Endodermal cell (in vitro differentiated cells): ENCODE data around the gene DHX57. TPM values are rescaled to one million over a fixed set of nuclear protein-coding genes. Genes with fewer than 3 reads are reported as not detected.

Experiments
- DNase-seq: peaks from one replicate; pipeline ENCODE4 v3.0.0-alpha.2; 2017
- H3K27ac ChIP-seq: 2 replicates; pipeline ENCODE4 v1.5.1; 2013; ENCODE audit warnings: mild to moderate bottlenecking, low read depth, low read length, moderate library complexity
- H3K27me3 ChIP-seq: 2 replicates; pipeline ENCODE4 v1.6.1; 2013; ENCODE audit warnings: mild to moderate bottlenecking, low read length, moderate library complexity; ENCODE audit not compliant: insufficient read depth, control insufficient read depth, poor library complexity, severe bottlenecking
- H3K36me3 ChIP-seq: 2 replicates; pipeline ENCODE4 v1.7.0; 2013; ENCODE audit warnings: mild to moderate bottlenecking, low read length, moderate library complexity; ENCODE audit not compliant: control insufficient read depth, insufficient read depth
- H3K4me1 ChIP-seq: one replicate; pipeline ENCODE4 v1.7.0; 2013; ENCODE audit warnings: low read length; ENCODE audit not compliant: control insufficient read depth, insufficient read depth
- H3K4me3 ChIP-seq: 2 replicates; pipeline ENCODE4 v1.5.1; 2013; ENCODE audit warnings: mild to moderate bottlenecking, low read length, moderate library complexity
- H3K9ac ChIP-seq: 2 replicates; pipeline ENCODE4 v1.6.1; 2013; ENCODE audit warnings: mild to moderate bottlenecking, low read length, moderate library complexity; ENCODE audit not compliant: poor library complexity, severe bottlenecking; ENCODE audit errors: extremely low read depth
- H3K9me3 ChIP-seq: 2 replicates; pipeline ENCODE4 v1.6.1; 2013; ENCODE audit warnings: mild to moderate bottlenecking, low read length, moderate library complexity; ENCODE audit not compliant: control insufficient read depth
- H3K27ac Mint-ChIP-seq: 2 replicates; pipeline ENCODE4 v1.8.0; 2020; ENCODE audit warnings: mixed read lengths
- H3K27me3 Mint-ChIP-seq: 2 replicates; pipeline ENCODE4 v1.8.0; 2021; ENCODE audit warnings: mild to moderate bottlenecking, mixed read lengths; ENCODE audit not compliant: insufficient read depth
- H3K36me3 Mint-ChIP-seq: 2 replicates; pipeline ENCODE4 v1.8.0; 2020; ENCODE audit warnings: low read depth, mixed read lengths
- H3K4me1 Mint-ChIP-seq: 2 replicates; pipeline ENCODE4 v1.8.0; 2020; ENCODE audit warnings: mixed read lengths
- H3K4me3 Mint-ChIP-seq: 2 replicates; pipeline ENCODE4 v1.8.0; 2020; ENCODE audit warnings: mild to moderate bottlenecking, moderate library complexity, mixed read lengths
- H3K9me3 Mint-ChIP-seq: 2 replicates; pipeline ENCODE4 v1.8.0; 2020; ENCODE audit warnings: mild to moderate bottlenecking, mixed read lengths
- CTCF ChIP-seq: fragments of 200-600 bp; sonication (generic); conservative IDR thresholded peaks from 2 replicates; pipeline ENCODE4 v1.5.0; 2021; ENCODE audit warnings: antibody characterized with exemption, mild to moderate bottlenecking
- WGBS, 2 experiments: methylation state at CpG; one replicate each; pipeline versions ENCODE4 v1.1.5 to v1.1.7; 2013; ENCODE audit warnings: missing lambda C conversion rate in 2 of 2, mixed read lengths in 1 of 2; ENCODE audit not compliant: insufficient coverage in 1 of 2, insufficient read length in 1 of 2; 5-methylcytosine and 5-hydroxymethylcytosine counted together
- total RNA-seq, 2 donors: library from RNA; stranded (reverse); fragmentation: NEBNext Ultra II Directional in 1 of 2; extraction: Animal tissue kit (Norgen Biotek cat#: 25700) in 1 of 2; gene quantifications; 2 replicates in 1 of 2; 3 replicates in 1 of 2; pipeline ENCODE4 v1.2.1, GENCODE V29; 2021

The DHX57 gene
- total RNA-seq, 2 donors from 2014 or later: 35.4 to 45.7 TPM

- no peak overlapping the region for H3K27ac Mint-ChIP-seq
- no peaks in the 10 kb centered on the region for H3K27me3 ChIP-seq
- no peak overlapping the region for H3K27ac ChIP-seq
- H3K9me3 ChIP-seq: no peaks in the 10 kb centered on the region
- WGBS, 2 experiments: 95% methylated on average over 1 of the region's 2 CpGs; no CpG with 5 or more reads in 1 of the 2 experiments
- no peak overlapping the region for H3K9ac ChIP-seq
- no peak overlapping the region for H3K4me3 ChIP-seq
- no peak for TF ChIP-seq CTCF
- no peak for DNase-seq
- H3K27me3 Mint-ChIP-seq: no peaks in the 10 kb centered on the region
- H3K4me1 ChIP-seq: no peaks in the 10 kb centered on the region
- H3K9me3 Mint-ChIP-seq: no peaks in the 10 kb centered on the region
- H3K36me3 ChIP-seq: peaks cover 66% of the 10 kb centered on the region
- no peak overlapping the region for H3K4me3 Mint-ChIP-seq
- H3K36me3 Mint-ChIP-seq: peaks cover 60% of the 10 kb centered on the region
- peaks cover 2% of the 10 kb centered on the region for H3K4me1 Mint-ChIP-seq
These were observed 50.8 kb downstream of the DHX57 start for GRCh38 chr2:38824906-38825305.

GRCh38 chr2:38823386-38823785 lies 52.3 kb downstream of the DHX57 start:
- Histone ChIP-seq H3K36me3 (peaks cover 76% of the 10 kb centered on the region), H3K4me1 (no peaks in the 10 kb centered on the region), H3K4me3 (no peak overlapping the region), H3K27me3 (no peaks in the 10 kb centered on the region), H3K9ac (no peak overlapping the region), H3K27ac (no peak overlapping the region), H3K9me3 (no peaks in the 10 kb centered on the region)
- Mint-ChIP-seq H3K4me3 (no peak overlapping the region), H3K27ac (no peak overlapping the region), H3K27me3 (no peaks in the 10 kb centered on the region), H3K4me1 (peaks cover 5% of the 10 kb centered on the region), H3K9me3 (no peaks in the 10 kb centered on the region), H3K36me3 (peaks cover 67% of the 10 kb centered on the region)
- 90 to 97% methylated on average over 4 to 5 of the region's 5 CpGs for WGBS, 2 experiments
- DNase-seq: no peak
- TF ChIP-seq CTCF: no peak

GRCh38 chr2:38818565-38818964 lies 57.2 kb downstream of the DHX57 start:
- Histone ChIP-seq H3K4me1 (no peaks in the 10 kb centered on the region), H3K4me3 (no peak overlapping the region), H3K9ac (no peak overlapping the region), H3K9me3 (no peaks in the 10 kb centered on the region), H3K27me3 (no peaks in the 10 kb centered on the region), H3K27ac (no peak overlapping the region), H3K36me3 (peaks cover 90% of the 10 kb centered on the region)
- Mint-ChIP-seq H3K4me3 (no peak overlapping the region), H3K27me3 (no peaks in the 10 kb centered on the region), H3K9me3 (no peaks in the 10 kb centered on the region), H3K27ac (no peak overlapping the region), H3K36me3 (peaks cover 69% of the 10 kb centered on the region), H3K4me1 (peaks cover 4% of the 10 kb centered on the region)
- DNase-seq: peak; percentile 15
- 88 to 91% methylated on average over 6 of the region's 6 CpGs for WGBS, 2 experiments
- no peak for TF ChIP-seq CTCF
